ENCODE results near the gene ZCCHC7.

ZCCHC7 gene

GRCh38 chr9:37151812-37152211 lies 31.4 kb downstream of the ZCCHC7 start:
- no peak for TF ChIP-seq CTCF (IDR thresholded peaks at IDR 0.05; ENCODE audit: insufficient read depth, low read length, missing control alignments)
- ChIA-PET CTCF (interaction anchor here (1.1 kb wide), 1 partner anchor 13 kb away, joined by 3 read pairs; no protein-coding TSS in a partner anchor), POLR2A (no interaction called here)
- no peak overlapping the region for H3K4me3 ChIP-seq (ENCODE audit: low read depth, low read length)
- no peak for DNase-seq (ENCODE audit: low read depth, low spot score)

GRCh38 chr9:37152365-37152764 lies 32.0 kb downstream of the ZCCHC7 start:
- CTCF ChIA-PET, result no interaction called here

GRCh38 chr9:37155601-37156000 lies 35.2 kb downstream of the ZCCHC7 start:
- no peak for TF ChIP-seq CTCF (IDR thresholded peaks at IDR 0.05; ENCODE audit: insufficient read depth, low read length, missing control alignments)
- ChIA-PET POLR2A (no interaction called here), CTCF (interaction anchor here (1.0 to 1.5 kb wide), 3 partner anchors 14 to 34 kb away, joined by 3 to 4 read pairs (median 3); no protein-coding TSS in a partner anchor)
- DNase-seq (ENCODE audit: low read depth, low spot score), result no peak
- no peak overlapping the region for H3K4me3 ChIP-seq (ENCODE audit: low read depth, low read length)

More at GRCh38 chr9:37152365-37152764, 32.0 kb downstream of the ZCCHC7 start:
- TF ChIP-seq CTCF (IDR thresholded peaks at IDR 0.05; ENCODE audit: insufficient read depth, low read length, missing control alignments), result no peak
- POLR2A ChIA-PET, result no interaction called here
- no peak overlapping the region for H3K4me3 ChIP-seq (ENCODE audit: low read depth, low read length)
- DNase-seq (ENCODE audit: low read depth, low spot score), result no peak

GRCh38 chr9:37156205-37156604 lies 35.8 kb downstream of the ZCCHC7 start:
- CTCF ChIA-PET, result interaction anchor here (1.0 to 1.5 kb wide), 3 partner anchors 13 to 35 kb away, joined by 3 to 4 read pairs (median 3); no protein-coding TSS in a partner anchor
- no peak for DNase-seq (ENCODE audit: low read depth, low spot score)
- no peak overlapping the region for H3K4me3 ChIP-seq (ENCODE audit: low read depth, low read length)
- POLR2A ChIA-PET, result no interaction called here
- TF ChIP-seq CTCF (IDR thresholded peaks at IDR 0.05; ENCODE audit: insufficient read depth, low read length, missing control alignments), result no peak

GRCh38 chr9:37156781-37157356 lies 36.5 kb downstream of the ZCCHC7 start:
- no peak for TF ChIP-seq CTCF (IDR thresholded peaks at IDR 0.05; ENCODE audit: insufficient read depth, low read length, missing control alignments)
- H3K4me3 ChIP-seq (ENCODE audit: low read depth, low read length), result no peak overlapping the region
- CTCF ChIA-PET, result interaction anchor here (1.0 to 1.5 kb wide), 3 partner anchors 12 to 35 kb away, joined by 3 to 4 read pairs (median 3); no protein-coding TSS in a partner anchor
- POLR2A ChIA-PET, result no interaction called here
- DNase-seq (ENCODE audit: low read depth, low spot score), result no peak

GRCh38 chr9:37157726-37158377 lies 37.5 kb downstream of the ZCCHC7 start:
- no peak overlapping the region for H3K4me3 ChIP-seq (ENCODE audit: low read depth, low read length)
- CTCF ChIA-PET, result no interaction called here
- POLR2A ChIA-PET, result no interaction called here
- DNase-seq (ENCODE audit: low read depth, low spot score), result no peak
- TF ChIP-seq CTCF (IDR thresholded peaks at IDR 0.05; ENCODE audit: insufficient read depth, low read length, missing control alignments), result no peak

Data from AG04449 (cell line).